22Rv1 (cell line): ENCODE results near the gene ITIH1.

Experiments
- H3K27ac ChIP-seq: fragments of 450-650 bp; 2 replicates; pipeline ENCODE4 v1.5.1; 2017
- ZFX ChIP-seq: fragments of 450-650 bp; IDR thresholded peaks from 2 replicates; pipeline ENCODE4 v1.6.1; 2017; ENCODE audit warnings: antibody characterized with exemption, borderline replicate concordance
- TF ChIP-seq, protein P1 (sequence below): fragments of 450-650 bp; IDR thresholded peaks from 2 replicates; pipeline ENCODE4 v1.5.1; 2017; ENCODE audit warnings: mild to moderate bottlenecking

The ITIH1 gene

GRCh38 chr3:52792961-52793695, 15.7 kb downstream of the ITIH1 start:
- no peak overlapping the region for H3K27ac ChIP-seq
- TF ChIP-seq, protein P1, sequence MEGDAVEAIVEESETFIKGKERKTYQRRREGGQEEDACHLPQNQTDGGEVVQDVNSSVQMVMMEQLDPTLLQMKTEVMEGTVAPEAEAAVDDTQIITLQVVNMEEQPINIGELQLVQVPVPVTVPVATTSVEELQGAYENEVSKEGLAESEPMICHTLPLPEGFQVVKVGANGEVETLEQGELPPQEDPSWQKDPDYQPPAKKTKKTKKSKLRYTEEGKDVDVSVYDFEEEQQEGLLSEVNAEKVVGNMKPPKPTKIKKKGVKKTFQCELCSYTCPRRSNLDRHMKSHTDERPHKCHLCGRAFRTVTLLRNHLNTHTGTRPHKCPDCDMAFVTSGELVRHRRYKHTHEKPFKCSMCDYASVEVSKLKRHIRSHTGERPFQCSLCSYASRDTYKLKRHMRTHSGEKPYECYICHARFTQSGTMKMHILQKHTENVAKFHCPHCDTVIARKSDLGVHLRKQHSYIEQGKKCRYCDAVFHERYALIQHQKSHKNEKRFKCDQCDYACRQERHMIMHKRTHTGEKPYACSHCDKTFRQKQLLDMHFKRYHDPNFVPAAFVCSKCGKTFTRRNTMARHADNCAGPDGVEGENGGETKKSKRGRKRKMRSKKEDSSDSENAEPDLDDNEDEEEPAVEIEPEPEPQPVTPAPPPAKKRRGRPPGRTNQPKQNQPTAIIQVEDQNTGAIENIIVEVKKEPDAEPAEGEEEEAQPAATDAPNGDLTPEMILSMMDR: no peak
- TF ChIP-seq ZFX: no peak

GRCh38 chr3:52793702-52794611, 16.6 kb downstream of the ITIH1 start:
- no peak overlapping the region for H3K27ac ChIP-seq
- TF ChIP-seq, protein P1: no peak
- no peak for TF ChIP-seq ZFX

- no peak within 1 kb of the TSS for H3K27ac ChIP-seq
- TF ChIP-seq, protein P1: no peak
- TF ChIP-seq ZFX: no peak
Measured at GRCh38 chr3:52794612-52795099, 17.3 kb downstream of the ITIH1 start, which contains the start of gene ITIH3. TSS of gene ITIH3 (plus strand) at chr3:52794796. CDS start at chr3:52794804, 8 bp downstream.

DNA sequence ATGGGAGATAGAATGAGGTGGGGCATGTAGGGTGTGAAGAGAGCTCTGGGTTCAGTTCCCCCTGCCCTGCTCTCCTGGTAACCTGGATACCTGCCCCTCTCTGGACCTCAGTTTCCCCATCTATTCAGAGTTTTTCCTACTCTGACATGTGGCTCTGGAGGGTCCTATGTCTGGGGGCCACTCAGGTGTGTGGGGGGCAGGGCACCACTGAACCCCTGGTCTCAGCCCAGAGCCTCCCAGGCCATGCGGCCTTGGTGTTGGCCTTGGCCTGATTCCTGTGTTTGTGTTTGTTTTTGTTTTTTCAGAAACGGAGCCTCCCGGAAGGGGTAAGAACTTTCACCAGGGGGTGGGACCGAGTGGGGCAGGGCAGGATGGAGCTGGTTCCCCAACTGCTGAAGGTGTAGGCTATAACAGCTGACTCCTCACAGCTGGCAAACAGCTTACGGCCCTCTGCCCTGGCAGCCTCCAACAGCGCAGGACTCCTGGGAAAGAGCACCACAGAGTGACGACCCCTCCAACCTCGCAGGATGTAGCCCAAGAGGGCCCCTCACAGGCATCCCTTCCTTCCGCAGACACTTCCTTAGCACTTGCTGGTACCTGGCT, 18.0 kb downstream of the ITIH1 start:
- TF ChIP-seq, protein P1: no peak
- TF ChIP-seq ZFX: no peak
- H3K27ac ChIP-seq: no peak overlapping the region

GRCh38 chr3:52796411-52796810, 19.0 kb downstream of the ITIH1 start:
- H3K27ac ChIP-seq: no peak overlapping the region
- TF ChIP-seq, protein P1: no peak
- TF ChIP-seq ZFX: no peak

GRCh38 chr3:52798376-52798977, 21.1 kb downstream of the ITIH1 start:
- no peak for TF ChIP-seq ZFX
- TF ChIP-seq, protein P1: no peak
- no peak overlapping the region for H3K27ac ChIP-seq
